H1 (cell line): ENCODE measurements around the gene COL11A1. TPM values are rescaled to one million over a fixed set of nuclear protein-coding genes. Genes with fewer than 3 reads are reported as not detected.

Experiments used
- CTCF ChIA-PET: fragments of 300-600 bp; sonication (Branson Sonifier 250); formaldehyde crosslinking; loops from one replicate; lab custom pipeline; 2021; ENCODE audit not compliant: partially characterized antibody; lab: Charles Lee
- POLR2A ChIA-PET: fragments of 300-600 bp; sonication (Branson Sonifier 250); formaldehyde crosslinking; loops from one replicate; lab custom pipeline; 2021; ENCODE audit warnings: inconsistent platforms; ENCODE audit not compliant: partially characterized antibody; lab: Charles Lee
- DNase-seq, 2 experiments: peaks; one replicate each; pipeline versions ENCODE4 v3.0.0 to v3.0.0-alpha.2; 2010 to 2022; ENCODE audit warnings: low spot score in 2 of 2, low read depth in 1 of 2, mixed read lengths in 1 of 2
- FAIRE-seq: peaks from 2 replicates; lab custom pipeline; 2011; peaks lifted over from hg19 to GRCh38; lab: Jason Lieb, UNC
- H2AFZ ChIP-seq: 2 replicates; pipeline ENCODE4 v1.8.1; 2012; ENCODE audit warnings: low read length, inconsistent platforms
- H2AK5ac ChIP-seq: 2 replicates; pipeline ENCODE4 v1.6.1; 2013; ENCODE audit warnings: low read depth, low read length
- H2BK120ac ChIP-seq: replicated peaks from 2 replicates; pipeline ENCODE3; 2013; ENCODE audit warnings: low read depth, low read length, inconsistent platforms
- H2BK12ac ChIP-seq: 2 replicates; pipeline ENCODE4 v1.6.1; 2013; ENCODE audit warnings: low read depth, low read length
- H2BK15ac ChIP-seq: 2 replicates; pipeline ENCODE4 v1.6.1; 2013; ENCODE audit warnings: low read length
- H2BK20ac ChIP-seq: 2 replicates; pipeline ENCODE4 v1.6.1; 2013; ENCODE audit warnings: low read length
- H2BK5ac ChIP-seq: 2 replicates; pipeline ENCODE4 v1.6.1; 2013; ENCODE audit warnings: low read depth, low read length
- H3K14ac ChIP-seq: 2 replicates; pipeline ENCODE4 v1.6.1; 2013; ENCODE audit warnings: inconsistent platforms; ENCODE audit not compliant: insufficient read length
- H3K18ac ChIP-seq: 2 replicates; pipeline ENCODE4 v1.6.1; 2013; ENCODE audit warnings: low read length; ENCODE audit errors: extremely low read depth
- H3K23ac ChIP-seq: 2 replicates; pipeline ENCODE4 v1.6.1; 2013; ENCODE audit warnings: inconsistent platforms; ENCODE audit not compliant: insufficient read length
- H3K23me2 ChIP-seq: 2 replicates; pipeline ENCODE4 v1.6.1; 2013; ENCODE audit warnings: low read depth, low read length
- H3K27ac ChIP-seq: 2 replicates; pipeline ENCODE4 v1.6.1; 2011; ENCODE audit warnings: low read depth, low read length, inconsistent platforms
- H3K27me3 ChIP-seq, 4 experiments: replicated peaks in 1 of 4; 1 replicate in 1 of 4; 2 replicates in 3 of 4; pipeline versions ENCODE4 v1.6.1 to v1.8.1; 2011 to 2013; ENCODE audit warnings: low read length in 3 of 4, mild to moderate bottlenecking in 3 of 4, inconsistent platforms in 2 of 4, mixed read lengths in 2 of 4, moderate library complexity in 1 of 4; ENCODE audit not compliant: control insufficient read depth in 3 of 4, insufficient read depth in 3 of 4; ENCODE audit errors: extremely low read depth in 1 of 4
- H3K36me3 ChIP-seq, 4 experiments: 2 replicates each; pipeline versions ENCODE4 v1.6.1 to v1.8.1; 2011 to 2013; ENCODE audit warnings: mild to moderate bottlenecking in 4 of 4, low read length in 3 of 4, moderate library complexity in 2 of 4, control low read depth in 1 of 4, inconsistent platforms in 1 of 4; ENCODE audit not compliant: insufficient read depth in 4 of 4, control insufficient read depth in 2 of 4
- H3K4ac ChIP-seq: replicated peaks from 2 replicates; pipeline ENCODE3; 2013; ENCODE audit warnings: low read length, low read depth, mixed read lengths, inconsistent platforms; ENCODE audit not compliant: insufficient read length
- H3K4me1 ChIP-seq, 4 experiments: replicated peaks in 1 of 4; 1 replicate in 1 of 4; 2 replicates in 3 of 4; pipeline versions ENCODE4 v1.6.1 to v1.8.1; 2011 to 2013; ENCODE audit warnings: low read length in 3 of 4, inconsistent platforms in 2 of 4, mixed read lengths in 1 of 4; ENCODE audit not compliant: insufficient read depth in 4 of 4, control insufficient read depth in 3 of 4
- H3K4me2 ChIP-seq, 2 experiments: 2 replicates each; pipeline versions ENCODE4 v1.6.1 to v1.8.1; 2011 to 2013; ENCODE audit warnings: low read depth in 2 of 2, low read length in 2 of 2, control low read depth in 1 of 2, inconsistent platforms in 1 of 2, mild to moderate bottlenecking in 1 of 2; ENCODE audit not compliant: insufficient read depth in 1 of 2
- H3K4me3 ChIP-seq, 4 experiments: fragments of 200-600, 300-600 bp in 1 of 4; sonication (generic), shearing (Covaris generic), sonication (Bioruptor Twin) in 1 of 4; 2 replicates each; pipeline versions ENCODE4 v1.5.1 to v1.8.1; 2011 to 2016; ENCODE audit warnings: low read length in 4 of 4, low read depth in 3 of 4, control low read depth in 2 of 4, inconsistent platforms in 2 of 4, mild to moderate bottlenecking in 2 of 4, mixed read lengths in 1 of 4, moderate library complexity in 1 of 4; ENCODE audit not compliant: insufficient read depth in 2 of 4; ENCODE audit errors: extremely low read depth in 1 of 4
- H3K56ac ChIP-seq: replicated peaks from 2 replicates; pipeline ENCODE3; 2013; ENCODE audit warnings: low read depth, mild to moderate bottlenecking, mixed read lengths, low read length, inconsistent platforms; ENCODE audit not compliant: insufficient read length
- H3K79me1 ChIP-seq: 2 replicates; pipeline ENCODE4 v1.6.1; 2013; ENCODE audit warnings: low read depth, low read length, control low read depth
- H3K79me2 ChIP-seq, 2 experiments: 2 replicates each; pipeline versions ENCODE4 v1.6.1 to v1.8.1; 2012 to 2013; ENCODE audit warnings: low read length in 2 of 2, mild to moderate bottlenecking in 2 of 2, inconsistent platforms in 1 of 2; ENCODE audit not compliant: insufficient read depth in 2 of 2, control insufficient read depth in 1 of 2
- H3K9ac ChIP-seq, 4 experiments: replicated peaks in 1 of 4; 1 replicate in 1 of 4; 2 replicates in 3 of 4; pipeline versions ENCODE4 v1.6.1 to v1.8.1; 2011 to 2013; ENCODE audit warnings: low read depth in 3 of 4, low read length in 3 of 4, control low read depth in 2 of 4, mild to moderate bottlenecking in 2 of 4, moderate library complexity in 2 of 4, inconsistent platforms in 1 of 4; ENCODE audit errors: extremely low read depth in 1 of 4
- H3K9me3 ChIP-seq, 2 experiments: 2 replicates each; pipeline versions ENCODE4 v1.6.1 to v1.8.1; 2012 to 2013; ENCODE audit warnings: mild to moderate bottlenecking in 2 of 2, moderate library complexity in 2 of 2, control low read depth in 1 of 2, inconsistent platforms in 1 of 2, low read depth in 1 of 2, low read length in 1 of 2, mixed read lengths in 1 of 2; ENCODE audit not compliant: insufficient read depth in 2 of 2
- H4K20me1 ChIP-seq, 2 experiments: replicated peaks in 1 of 2; 2 replicates each; pipeline versions ENCODE3 to v1.8.1; 2011 to 2013; ENCODE audit warnings: inconsistent platforms in 2 of 2, low read length in 2 of 2, mild to moderate bottlenecking in 1 of 2; ENCODE audit not compliant: insufficient read depth in 2 of 2, control insufficient read depth in 1 of 2
- H4K5ac ChIP-seq: 2 replicates; pipeline ENCODE4 v1.6.1; 2013; ENCODE audit warnings: low read length, low read depth, mixed read lengths, inconsistent platforms; ENCODE audit not compliant: insufficient read length
- H4K8ac ChIP-seq: 2 replicates; pipeline ENCODE4 v1.8.0; 2013; ENCODE audit warnings: mild to moderate bottlenecking, moderate library complexity, low read length, inconsistent platforms; ENCODE audit not compliant: insufficient read depth; ENCODE audit errors: extremely low read depth
- H4K91ac ChIP-seq: replicated peaks from 2 replicates; pipeline ENCODE3; 2013; ENCODE audit warnings: low read length, mixed read lengths, inconsistent platforms; ENCODE audit not compliant: insufficient read length
- CREB1 ChIP-seq: IDR thresholded peaks from 2 replicates; pipeline ENCODE4 v1.6.1; 2012; ENCODE audit warnings: inconsistent platforms
- CTBP2 ChIP-seq: IDR thresholded peaks from 2 replicates; pipeline ENCODE4 v1.7.0; 2011; ENCODE audit warnings: borderline replicate concordance, mild to moderate bottlenecking, moderate library complexity, mixed read lengths, low read length; ENCODE audit not compliant: insufficient read depth, insufficient read length
- KDM5A ChIP-seq: fragments of 200-600 bp; IDR thresholded peaks from 2 replicates; pipeline ENCODE4 v1.7.1; 2012; ENCODE audit warnings: mild to moderate bottlenecking, low read length, inconsistent platforms, mixed read lengths
- polyA plus RNA-seq, 7 experiments: library from polyadenylated mRNA; depleted of rRNA in 3 of 7; stranded (reverse) in 5 of 7; unstranded in 2 of 7; fragments of >200 nt in 5 of 7; fragments of 200-250 nt in 2 of 7; gene quantifications; 1 replicate in 5 of 7; 2 replicates in 1 of 7; 4 replicates in 1 of 7; pipeline versions ENCODE4 v1.2.1 to v1.2.3, GENCODE V29; 2011 to 2013; ENCODE audit warnings: missing spikeins in 2 of 7, mixed read lengths in 2 of 7
- total RNA-seq: library from RNA; stranded (reverse); fragmentation: NEBNext Ultra II Directional; extraction: Animal tissue kit (Norgen Biotek cat#: 25700); gene quantifications from 2 replicates; pipeline ENCODE4 v1.2.1, GENCODE V29; 2021

COL11A1 gene
- total and polyA plus RNA-seq, 2 of the 8 experiments (the other 6 are each of a cell fraction or from before 2014, with no cell fraction given): 4.0 to 27.9 TPM

DNA sequence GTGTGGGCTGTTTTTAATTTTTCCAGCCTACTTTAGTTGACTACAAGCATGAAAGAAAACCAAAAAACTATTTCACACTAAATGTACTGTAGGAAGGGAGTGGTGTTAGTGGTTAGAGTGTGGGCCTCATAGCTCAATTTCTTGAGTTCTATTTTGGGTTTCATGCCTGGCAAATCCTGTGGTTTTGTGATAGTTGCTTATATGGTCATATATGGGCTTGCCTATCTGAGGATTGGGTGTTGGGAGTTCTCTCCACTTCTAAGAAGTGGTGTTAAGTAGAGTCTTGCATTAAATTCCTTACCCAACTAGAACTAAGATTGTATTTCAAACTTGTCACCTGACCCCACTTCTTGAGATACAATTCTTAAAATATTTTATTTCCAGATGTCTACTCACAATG lies 37.8 kb upstream of the COL11A1 start:
- Histone ChIP-seq H3K4me1 (no peaks in the 10 kb centered on the region), H3K4me2 (no peak overlapping the region), H3K79me2 (no peaks in the 10 kb centered on the region), H4K8ac (no peak overlapping the region), H3K4me3 (no peak overlapping the region), H2BK20ac (no peak overlapping the region), H4K5ac (no peak overlapping the region), H2BK15ac (no peak overlapping the region), H2AK5ac (no peak overlapping the region), H2BK5ac (no peak overlapping the region), H3K9me3 (no peaks in the 10 kb centered on the region), H3K9ac (no peak overlapping the region), H3K27me3 (no peaks in the 10 kb centered on the region), H3K56ac (no peak overlapping the region), H3K27ac (no peak overlapping the region), H3K79me1 (no peaks in the 10 kb centered on the region), H4K20me1 (no peaks in the 10 kb centered on the region), H3K4ac (no peak overlapping the region), H4K91ac (no peak overlapping the region), H2AFZ (no peak overlapping the region), H3K23ac (no peak overlapping the region), H3K23me2 (no peaks in the 10 kb centered on the region), H3K14ac (no peak overlapping the region), H2BK120ac (no peak overlapping the region), H3K18ac (no peak overlapping the region), H3K36me3 (no peaks in the 10 kb centered on the region), H2BK12ac (no peak overlapping the region)
- POLR2A ChIA-PET: no interaction called here
- CTCF ChIA-PET: no interaction called here
- FAIRE-seq (no peak), DNase-seq (no peak)
- no peak for TF ChIP-seq KDM5A
- TF ChIP-seq CTBP2: no peak
- no peak for TF ChIP-seq CREB1
